Measurements from ENCODE around the gene ZNF837.

- TF ChIP-seq CTCF (IDR thresholded peaks at IDR 0.05) (no peak), POLR2A (IDR thresholded peaks at IDR 0.05) (no peak)
Measured at GRCh38 chr19:58355215-58355796, 25.5 kb downstream of the ZNF837 start.
